Measurements from ENCODE around the gene UBTF.

UBTF gene

GRCh38 chr17:44221862-44222111 lies 2.3 kb upstream of the UBTF start:
- Histone ChIP-seq H3F3A (ENCODE audit: control insufficient read depth, insufficient read depth) (peaks cover 14% of the 10 kb centered on the region), H3K4me3 (ENCODE audit: low read length) (peak overlapping the region; percentile 78), H3K79me2 (ENCODE audit: control insufficient read depth, low read length) (peaks cover 41% of the 10 kb centered on the region), H3K27ac (ENCODE audit: low read depth, low read length) (peak overlapping the region; percentile 82), H3K9me2 (replicated peaks; ENCODE audit: control insufficient read depth, low read length) (no peaks in the 10 kb centered on the region), H4K20me1 (ENCODE audit: control insufficient read depth, insufficient read depth, low read depth, low read length) (no peaks in the 10 kb centered on the region), H3K4me1 (ENCODE audit: control insufficient read depth, low read length) (peaks cover 18% of the 10 kb centered on the region), H3K9me3 (ENCODE audit: control insufficient read depth, insufficient read depth, low read length) (no peaks in the 10 kb centered on the region), H3K36me3 (ENCODE audit: control insufficient read depth, low read length) (peaks cover 21% of the 10 kb centered on the region), H3K27me3 (ENCODE audit: control insufficient read depth, low read length) (no peaks in the 10 kb centered on the region), H3K4me2 (ENCODE audit: low read length) (peak overlapping the region; percentile 88)
- TF ChIP-seq CTCF (IDR thresholded peaks at IDR 0.05; ENCODE audit: low read depth, low read length, poor library complexity, severe bottlenecking) (no peak), EZH2phosphoT487 (IDR thresholded peaks at IDR 0.05; ENCODE audit: borderline replicate concordance, low read length) (no peak)

GRCh38 chr17:44221084-44221861 lies 1.8 kb upstream of the UBTF start:
- Histone ChIP-seq H4K20me1 (ENCODE audit: control insufficient read depth, insufficient read depth, low read depth, low read length) (no peaks in the 10 kb centered on the region), H3K27me3 (ENCODE audit: control insufficient read depth, low read length) (no peaks in the 10 kb centered on the region), H3K79me2 (ENCODE audit: control insufficient read depth, low read length) (peaks cover 46% of the 10 kb centered on the region), H3K4me3 (ENCODE audit: low read length) (peak overlapping the region; percentile 78), H3K9me2 (replicated peaks; ENCODE audit: control insufficient read depth, low read length) (no peaks in the 10 kb centered on the region), H3K36me3 (ENCODE audit: control insufficient read depth, low read length) (peaks cover 26% of the 10 kb centered on the region), H3K4me1 (ENCODE audit: control insufficient read depth, low read length) (peaks cover 23% of the 10 kb centered on the region), H3K4me2 (ENCODE audit: low read length) (peak overlapping the region; percentile 88), H3F3A (ENCODE audit: control insufficient read depth, insufficient read depth) (peaks cover 15% of the 10 kb centered on the region), H3K9me3 (ENCODE audit: control insufficient read depth, insufficient read depth, low read length) (no peaks in the 10 kb centered on the region), H3K27ac (ENCODE audit: low read depth, low read length) (peak overlapping the region; percentile 82)
- TF ChIP-seq CTCF (IDR thresholded peaks at IDR 0.05; ENCODE audit: low read depth, low read length, poor library complexity, severe bottlenecking) (peak; percentile 21), EZH2phosphoT487 (IDR thresholded peaks at IDR 0.05; ENCODE audit: borderline replicate concordance, low read length) (no peak)

GRCh38 chr17:44220213-44221083 lies 973 bp upstream of the UBTF start:
- Histone ChIP-seq H3K27me3 (ENCODE audit: control insufficient read depth, low read length) (no peaks in the 10 kb centered on the region), H3K4me3 (ENCODE audit: low read length) (peak overlapping the region; percentile 78), H4K20me1 (ENCODE audit: control insufficient read depth, insufficient read depth, low read depth, low read length) (no peaks in the 10 kb centered on the region), H3K4me1 (ENCODE audit: control insufficient read depth, low read length) (peaks cover 31% of the 10 kb centered on the region), H3K9me2 (replicated peaks; ENCODE audit: control insufficient read depth, low read length) (no peaks in the 10 kb centered on the region), H3F3A (ENCODE audit: control insufficient read depth, insufficient read depth) (peaks cover 20% of the 10 kb centered on the region), H3K36me3 (ENCODE audit: control insufficient read depth, low read length) (peaks cover 34% of the 10 kb centered on the region), H3K79me2 (ENCODE audit: control insufficient read depth, low read length) (peaks cover 54% of the 10 kb centered on the region), H3K9me3 (ENCODE audit: control insufficient read depth, insufficient read depth, low read length) (no peaks in the 10 kb centered on the region), H3K4me2 (ENCODE audit: low read length) (peak overlapping the region; percentile 88), H3K27ac (ENCODE audit: low read depth, low read length) (peak overlapping the region; percentile 82)
- TF ChIP-seq CTCF (IDR thresholded peaks at IDR 0.05; ENCODE audit: low read depth, low read length, poor library complexity, severe bottlenecking), result no peak
- no peak for TF ChIP-seq EZH2phosphoT487 (IDR thresholded peaks at IDR 0.05; ENCODE audit: borderline replicate concordance, low read length)
